Lung microvascular endothelial cell (primary cell): Measurements from ENCODE around the gene HSP90AB1. TPM values are rescaled to one million over a fixed set of nuclear protein-coding genes. Genes with fewer than 3 reads are reported as not detected.

ENCODE experiments used
- DNase-seq, 2 donors: peaks; one replicate each; pipeline versions ENCODE4 v3.0.0 to v3.0.0-alpha.2; 2010; ENCODE audit warnings: low read depth in 2 of 2
- total RNA-seq: library from RNA; depleted of rRNA; stranded (reverse); fragments of >200 nt; gene quantifications from 2 replicates; pipeline ENCODE4 v1.2.1, GENCODE V29; 2014

The HSP90AB1 gene
- 317 and 430 TPM in 2 replicates for total RNA-seq

DNA sequence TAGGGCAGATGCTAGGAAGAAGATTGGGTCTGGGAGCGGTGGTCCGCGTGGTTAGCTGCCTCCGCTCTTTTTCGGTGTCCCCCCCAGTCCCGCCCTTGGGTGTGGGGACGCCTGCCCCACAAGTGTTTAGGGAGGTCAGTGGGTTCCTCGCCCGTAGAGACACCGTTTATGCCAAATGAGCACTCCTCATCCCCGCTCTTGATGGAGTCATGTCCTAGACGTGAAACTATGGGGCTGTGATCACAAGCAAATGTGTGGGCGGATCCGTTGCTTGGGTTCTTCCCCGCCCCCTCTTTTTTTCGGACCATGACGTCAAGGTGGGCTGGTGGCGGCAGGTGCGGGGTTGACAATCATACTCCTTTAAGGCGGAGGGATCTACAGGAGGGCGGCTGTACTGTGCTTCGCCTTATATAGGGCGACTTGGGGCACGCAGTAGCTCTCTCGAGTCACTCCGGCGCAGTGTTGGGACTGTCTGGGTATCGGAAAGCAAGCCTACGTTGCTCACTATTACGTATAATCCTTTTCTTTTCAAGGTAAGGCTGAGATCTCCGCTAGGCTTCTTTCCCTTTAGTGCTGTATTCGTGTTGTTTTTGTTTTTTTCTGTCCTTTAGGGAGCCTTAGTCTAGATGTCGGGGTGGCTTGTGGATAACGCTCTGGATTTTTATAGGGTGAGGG, at the start of gene HSP90AB1:
Gene HSP90AB1 (plus strand): TSS at position 439 of the 675 bp plus-strand sequence. CDS start 1,529 bp downstream, outside the sequence.
- DNase-seq = peak; percentile 99

- DNase-seq = no peak
These were observed 48.2 kb upstream of the HSP90AB1 start for GRCh38 chr6:44198684-44199083.

DNA sequence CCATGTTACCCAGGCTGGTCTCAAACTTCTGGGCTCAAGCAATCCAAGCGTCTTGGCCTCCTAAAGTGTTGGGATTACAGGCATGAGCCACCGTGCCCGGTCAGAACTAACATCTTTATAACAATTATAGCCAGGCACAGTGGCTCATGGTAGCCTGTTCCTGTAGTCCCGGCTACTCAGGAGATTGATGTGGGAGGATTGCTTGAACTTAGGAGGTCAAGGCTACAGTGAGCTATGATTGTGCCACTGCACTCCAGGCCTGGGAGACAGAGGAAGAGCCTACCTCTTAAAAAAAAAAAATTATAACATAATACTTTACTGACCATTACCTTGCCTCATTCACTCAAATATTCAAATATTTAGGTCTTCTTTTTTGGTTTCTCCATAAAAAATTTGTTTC, 47.0 kb upstream of the HSP90AB1 start:
- no peak for DNase-seq

GRCh38 chr6:44201200-44201599, 45.7 kb upstream of the HSP90AB1 start:
- DNase-seq = no peak

- no peak for DNase-seq
These were observed 45.1 kb upstream of the HSP90AB1 start for GRCh38 chr6:44201638-44202303.

GRCh38 chr6:44202332-44202971, 44.4 kb upstream of the HSP90AB1 start:
- DNase-seq = peak in 1 of 2 donors; percentile 28

- no peak for DNase-seq
These were observed 43.7 kb upstream of the HSP90AB1 start for GRCh38 chr6:44202972-44203750.

GRCh38 chr6:44203955-44204354, 42.9 kb upstream of the HSP90AB1 start:
- DNase-seq = no peak

- no peak for DNase-seq
These were observed 38.9 kb upstream of the HSP90AB1 start for GRCh38 chr6:44207966-44208365.

GRCh38 chr6:44211284-44211683, 35.6 kb upstream of the HSP90AB1 start:
- no peak for DNase-seq

DNA sequence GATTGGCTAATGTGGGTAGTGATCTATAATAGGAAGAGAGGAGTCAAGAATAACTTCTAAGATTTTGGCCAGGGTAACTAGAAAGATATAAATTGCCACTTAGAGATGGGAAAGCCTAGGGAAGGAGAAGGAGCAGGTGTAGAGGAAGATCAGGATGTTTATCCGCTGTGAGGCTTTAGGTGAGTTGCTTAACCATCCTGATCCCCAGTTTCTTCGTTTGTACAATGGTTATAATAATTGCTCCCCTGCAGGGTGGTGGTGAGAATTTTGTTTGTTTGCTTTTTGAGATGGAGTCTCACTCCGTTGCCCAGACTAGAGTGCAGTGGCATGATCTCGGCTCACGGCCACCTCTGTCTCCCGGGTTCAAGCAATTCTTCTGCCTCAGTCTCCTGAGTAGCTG, 32.6 kb upstream of the HSP90AB1 start:
- DNase-seq = no peak

DNA sequence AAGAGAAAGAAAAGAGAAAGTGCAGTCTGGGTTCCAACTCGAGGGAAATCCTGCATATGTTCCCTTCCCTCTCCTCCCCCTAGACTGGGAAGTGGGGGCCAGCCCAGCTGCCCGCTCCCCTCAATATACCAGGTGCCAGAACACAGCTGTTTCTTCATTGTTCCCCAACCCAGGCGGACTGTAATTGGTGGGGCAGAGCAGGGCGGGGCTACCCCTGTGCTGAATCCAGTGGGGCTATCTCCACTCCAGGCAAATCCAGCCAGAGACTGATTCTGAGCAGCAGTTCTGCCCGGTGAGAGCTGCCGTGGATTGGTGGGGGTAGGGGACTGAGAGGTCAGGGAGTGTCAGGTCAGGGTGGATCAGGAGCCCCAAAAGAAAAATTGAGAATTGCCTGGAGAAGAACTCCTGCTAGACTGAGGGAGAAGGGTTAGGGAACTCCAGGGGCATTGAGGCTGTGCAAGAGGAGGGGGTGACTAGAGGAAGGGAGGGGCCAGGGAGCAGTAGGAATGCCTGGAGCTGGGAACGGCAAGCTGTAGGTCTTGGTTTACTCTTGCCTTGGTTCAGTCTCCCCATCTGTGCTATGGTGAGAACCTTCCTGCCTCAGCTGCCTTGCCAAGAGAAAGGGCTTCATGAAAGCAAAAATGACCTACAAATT, 30.1 kb upstream of the HSP90AB1 start, which contains the start of gene MYMX:
Gene MYMX (plus strand): TSS at position 250 of the 655 bp plus-strand sequence. CDS start 546 bp downstream, outside the sequence.
- DNase-seq = no peak

- DNase-seq = no peak
These were observed 29.4 kb upstream of the HSP90AB1 start for GRCh38 chr6:44217332-44218143.

GRCh38 chr6:44219053-44219814, 27.7 kb upstream of the HSP90AB1 start:
- peak; percentile 87 to 93 for DNase-seq

- DNase-seq = no peak
These were observed 26.8 kb upstream of the HSP90AB1 start for GRCh38 chr6:44219815-44220784.

GRCh38 chr6:44220913-44221290, 26.0 kb upstream of the HSP90AB1 start:
- no peak for DNase-seq

DNA sequence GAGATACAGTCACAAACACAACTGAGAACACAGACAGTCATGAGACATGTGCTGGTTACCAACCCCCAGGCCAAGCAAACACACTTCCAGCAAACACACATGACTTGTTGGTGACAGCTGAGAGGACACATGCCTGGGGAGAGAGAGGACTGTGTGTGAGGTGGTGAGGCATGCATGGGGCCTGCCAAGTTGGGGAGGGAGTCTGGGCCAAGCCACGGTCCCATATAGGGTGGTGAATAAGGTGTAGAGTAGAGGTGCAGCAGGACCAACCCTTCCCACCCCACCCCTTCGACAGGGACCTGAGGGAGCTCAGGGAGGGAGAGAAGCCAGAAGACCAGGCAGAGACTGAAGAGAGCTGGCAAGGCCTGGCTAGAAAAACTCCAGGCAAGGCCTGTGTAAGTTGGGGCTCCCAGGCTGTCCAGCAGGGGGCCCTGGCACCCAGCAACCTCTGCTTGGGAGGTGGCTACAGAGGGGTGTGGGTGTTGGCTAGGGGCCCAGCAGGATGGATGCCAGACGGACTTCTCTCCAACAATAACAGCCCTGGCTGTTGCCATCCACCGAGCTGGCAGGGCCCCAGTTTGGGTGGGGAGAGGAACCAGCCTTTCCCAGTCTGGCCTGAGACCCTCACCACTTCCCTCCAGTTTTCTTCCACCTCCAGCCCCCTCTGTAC, 25.5 kb upstream of the HSP90AB1 start:
- DNase-seq = peak; percentile 91

DNA sequence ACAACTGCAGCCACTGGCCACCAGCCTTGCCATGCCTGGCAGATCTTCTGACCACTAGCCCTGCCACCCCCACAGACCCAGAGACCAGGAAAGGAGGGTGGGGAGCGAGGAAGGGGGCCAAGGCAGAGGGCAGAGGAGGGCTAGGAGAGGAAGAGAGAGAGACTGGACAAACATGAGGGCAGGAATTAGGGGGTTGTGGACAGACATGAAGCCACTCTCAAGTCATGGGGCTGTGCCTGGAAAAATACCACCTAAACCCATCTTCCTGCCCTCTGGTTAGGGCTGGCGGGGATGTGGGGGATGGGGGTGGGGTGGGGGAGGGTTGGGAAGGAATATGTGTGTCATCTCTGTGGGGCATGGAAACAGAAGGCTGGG, 25.0 kb upstream of the HSP90AB1 start:
- DNase-seq = peak in 1 of 2 donors; percentile 62
